Measurements from ENCODE around the gene CENPO.
"Not testable (repeated sequence)": the region's sequence is repeated elsewhere in the genome, so short reads cannot be mapped to it uniquely, and the experiment has no call there.

CENPO gene

GRCh38 chr2:24832073-24832461, 38.8 kb downstream of the CENPO start:
- Mint-ChIP-seq H3K36me3 (ENCODE audit: insufficient read depth) (no peaks in the 10 kb centered on the region), H3K27me3 (no peaks in the 10 kb centered on the region), H3K4me3 (no peak overlapping the region), H3K27ac (no peak overlapping the region), H3K4me1 (ENCODE audit: low read depth in 2 of 2) (peaks cover 8 to 12% of the 10 kb centered on the region in 2 donors), H3K9me3 (no peaks in the 10 kb centered on the region)
- no peak for DNase-seq
- ATAC-seq (replicated peaks): no peak

GRCh38 chr2:24832521-24832920, 39.3 kb downstream of the CENPO start:
- Mint-ChIP-seq H3K9me3 (no peaks in the 10 kb centered on the region), H3K27ac (peak overlapping the region in 1 of 2 donors; percentile 2), H3K36me3 (ENCODE audit: insufficient read depth) (no peaks in the 10 kb centered on the region), H3K27me3 (no peaks in the 10 kb centered on the region), H3K4me3 (no peak overlapping the region), H3K4me1 (ENCODE audit: low read depth in 2 of 2) (peaks cover 4 to 8% of the 10 kb centered on the region in 2 donors)
- no peak for ATAC-seq (replicated peaks)
- DNase-seq: no peak

- H3K27me3 Mint-ChIP-seq: no peaks in the 10 kb centered on the region
- H3K4me3 Mint-ChIP-seq: no peak overlapping the region
- DNase-seq (no peak), ATAC-seq (replicated peaks) (no peak)
- H3K36me3 Mint-ChIP-seq (ENCODE audit: insufficient read depth): no peaks in the 10 kb centered on the region
- H3K9me3 Mint-ChIP-seq: no peaks in the 10 kb centered on the region
- H3K27ac Mint-ChIP-seq: peak overlapping the region in 1 of 2 donors; percentile 2
- peaks cover 0 to 2% of the 10 kb centered on the region in 2 donors for H3K4me1 Mint-ChIP-seq (ENCODE audit: low read depth in 2 of 2)
Observed at GRCh38 chr2:24832931-24833701, 39.9 kb downstream of the CENPO start.

GRCh38 chr2:24833821-24834732, 40.9 kb downstream of the CENPO start:
- Mint-ChIP-seq H3K27me3 (no peaks in the 10 kb centered on the region), H3K27ac (peak overlapping the region in 1 of 2 donors; percentile 74), H3K36me3 (ENCODE audit: insufficient read depth) (no peaks in the 10 kb centered on the region), H3K9me3 (no peaks in the 10 kb centered on the region), H3K4me3 (no peak overlapping the region), H3K4me1 (ENCODE audit: low read depth in 2 of 2) (no peaks in the 10 kb centered on the region)
- DNase-seq: no peak
- ATAC-seq (replicated peaks): no peak

- Mint-ChIP-seq H3K4me3 (no peak overlapping the region), H3K27ac (peak overlapping the region in 1 of 2 donors; percentile 74), H3K36me3 (ENCODE audit: insufficient read depth) (no peaks in the 10 kb centered on the region), H3K9me3 (no peaks in the 10 kb centered on the region), H3K4me1 (ENCODE audit: low read depth in 2 of 2) (no peaks in the 10 kb centered on the region), H3K27me3 (no peaks in the 10 kb centered on the region)
- ATAC-seq (replicated peaks): no peak
- DNase-seq: no peak
Observed at GRCh38 chr2:24834733-24835395, 41.6 kb downstream of the CENPO start.

- not testable (repeated sequence) for ATAC-seq (replicated peaks); H3K9me3 Mint-ChIP-seq; H3K4me1 Mint-ChIP-seq (ENCODE audit: low read depth in 2 of 2); H3K36me3 Mint-ChIP-seq (ENCODE audit: insufficient read depth); DNase-seq; H3K4me3 Mint-ChIP-seq; H3K27ac Mint-ChIP-seq; H3K27me3 Mint-ChIP-seq
Observed at GRCh38 chr2:24835411-24835810, 42.2 kb downstream of the CENPO start.

GRCh38 chr2:24836206-24836605, 43.0 kb downstream of the CENPO start:
- Mint-ChIP-seq H3K4me3 (no peak overlapping the region), H3K27ac (no peak overlapping the region), H3K9me3 (no peaks in the 10 kb centered on the region), H3K27me3 (no peaks in the 10 kb centered on the region), H3K36me3 (ENCODE audit: insufficient read depth) (no peaks in the 10 kb centered on the region), H3K4me1 (ENCODE audit: low read depth in 2 of 2) (no peaks in the 10 kb centered on the region)
- DNase-seq (no peak), ATAC-seq (replicated peaks) (no peak)

- Mint-ChIP-seq H3K27me3 (no peaks in the 10 kb centered on the region), H3K9me3 (no peaks in the 10 kb centered on the region), H3K27ac (no peak overlapping the region), H3K4me1 (ENCODE audit: low read depth in 2 of 2) (no peaks in the 10 kb centered on the region), H3K36me3 (ENCODE audit: insufficient read depth) (no peaks in the 10 kb centered on the region), H3K4me3 (no peak overlapping the region)
- DNase-seq: no peak
- ATAC-seq (replicated peaks): no peak
Observed at GRCh38 chr2:24836706-24837105, 43.5 kb downstream of the CENPO start.

- H3K36me3 Mint-ChIP-seq (ENCODE audit: insufficient read depth): peaks cover 3% of the 10 kb centered on the region
- H3K27ac Mint-ChIP-seq: peak overlapping the region in 1 of 2 donors; percentile 26
- ATAC-seq (replicated peaks) (no peak), DNase-seq (no peak)
- H3K4me1 Mint-ChIP-seq (ENCODE audit: low read depth in 2 of 2): no peaks in the 10 kb centered on the region
- H3K4me3 Mint-ChIP-seq: no peak overlapping the region
- H3K9me3 Mint-ChIP-seq: no peaks in the 10 kb centered on the region
- H3K27me3 Mint-ChIP-seq: no peaks in the 10 kb centered on the region
Observed at GRCh38 chr2:24837996-24838513, 44.8 kb downstream of the CENPO start.

- peaks cover 3% of the 10 kb centered on the region for H3K36me3 Mint-ChIP-seq (ENCODE audit: insufficient read depth)
- no peak for ATAC-seq (replicated peaks)
Observed at GRCh38 chr2:24838541-24838940, 45.3 kb downstream of the CENPO start.

GRCh38 chr2:24839729-24840128, 46.5 kb downstream of the CENPO start:
- no peak overlapping the region for H3K4me3 Mint-ChIP-seq
- no peaks in the 10 kb centered on the region for H3K27me3 Mint-ChIP-seq
- H3K9me3 Mint-ChIP-seq: no peaks in the 10 kb centered on the region
- no peak for DNase-seq
- peaks cover 0 to 2% of the 10 kb centered on the region in 2 donors for H3K4me1 Mint-ChIP-seq (ENCODE audit: low read depth in 2 of 2)
- H3K36me3 Mint-ChIP-seq (ENCODE audit: insufficient read depth): peaks cover 3% of the 10 kb centered on the region
- ATAC-seq (replicated peaks): no peak
- no peak overlapping the region for H3K27ac Mint-ChIP-seq

More at GRCh38 chr2:24838541-24838940, 45.3 kb downstream of the CENPO start:
- DNase-seq: no peak
- Mint-ChIP-seq H3K27me3 (no peaks in the 10 kb centered on the region), H3K4me1 (ENCODE audit: low read depth in 2 of 2) (peaks cover 0 to 1% of the 10 kb centered on the region in 2 donors), H3K9me3 (no peaks in the 10 kb centered on the region), H3K4me3 (no peak overlapping the region), H3K27ac (peak overlapping the region in 1 of 2 donors; percentile 26)

- Mint-ChIP-seq H3K36me3 (ENCODE audit: insufficient read depth) (peaks cover 3% of the 10 kb centered on the region), H3K4me1 (ENCODE audit: low read depth in 2 of 2) (peaks cover 0 to 2% of the 10 kb centered on the region in 2 donors), H3K27me3 (no peaks in the 10 kb centered on the region), H3K4me3 (no peak overlapping the region), H3K27ac (no peak overlapping the region), H3K9me3 (no peaks in the 10 kb centered on the region)
- ATAC-seq (replicated peaks) (no peak), DNase-seq (no peak)
Observed at GRCh38 chr2:24840164-24840869, 47.1 kb downstream of the CENPO start.

Data from effector memory CD8-positive, alpha-beta T cell (primary cell).